Measurements from ENCODE around the gene POLD3. TPM values are rescaled to one million over a fixed set of nuclear protein-coding genes. Genes with fewer than 3 reads are reported as not detected.

The POLD3 gene
- total RNA-seq, 3 donors from 2014 or later, result 18.3 to 32.4 (median 20.6) TPM

DNA sequence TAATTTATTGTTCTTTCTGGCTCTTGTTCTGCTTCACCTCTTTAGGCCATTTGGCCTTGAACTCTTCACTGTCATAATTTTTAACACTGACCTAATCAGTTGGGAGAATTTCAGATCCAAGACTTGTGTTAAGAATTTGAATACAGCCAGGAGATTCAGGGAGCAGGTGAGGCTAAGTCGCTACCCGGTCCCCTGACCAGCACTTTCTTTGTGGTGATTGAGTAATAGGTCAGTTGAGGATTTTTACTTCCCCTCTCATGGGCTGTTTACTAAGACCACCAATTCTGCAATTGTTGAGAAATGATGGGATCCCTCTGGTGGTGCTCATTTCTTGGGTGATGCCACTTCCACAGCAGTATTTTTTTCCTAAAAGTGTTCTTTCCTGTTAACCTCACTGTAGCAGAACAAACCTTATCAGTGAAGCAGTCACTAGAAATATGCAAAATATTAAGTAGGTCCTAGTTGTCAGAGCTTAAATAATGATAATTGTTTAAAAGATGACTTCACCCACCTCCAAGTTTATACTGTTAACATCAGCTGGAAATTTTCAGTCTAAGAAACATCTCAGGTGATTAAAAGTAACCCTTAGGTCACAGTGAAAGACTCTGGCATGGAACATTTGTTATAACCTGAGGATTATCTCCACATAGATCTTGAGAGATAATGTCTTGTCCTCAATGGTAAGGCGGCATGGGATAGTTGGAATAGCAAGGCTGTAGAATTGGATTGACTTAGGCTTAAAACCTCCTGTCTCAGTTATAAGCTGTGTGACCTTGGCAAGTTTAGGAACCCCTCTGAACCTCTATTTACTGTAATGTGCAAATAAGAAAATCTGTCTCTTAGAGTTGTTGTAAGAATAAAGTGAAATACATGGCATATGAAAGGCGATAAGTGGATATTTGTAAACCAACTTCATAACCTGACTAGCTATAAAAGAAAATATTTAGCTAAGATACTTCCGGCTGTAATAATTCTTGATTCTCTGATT, 41.3 kb downstream of the POLD3 start:
- Histone ChIP-seq H3K4me3 (no peak overlapping the region), H3K36me3 (ENCODE audit: low read depth) (no peaks in the 10 kb centered on the region)
- TF ChIP-seq, protein P1, sequence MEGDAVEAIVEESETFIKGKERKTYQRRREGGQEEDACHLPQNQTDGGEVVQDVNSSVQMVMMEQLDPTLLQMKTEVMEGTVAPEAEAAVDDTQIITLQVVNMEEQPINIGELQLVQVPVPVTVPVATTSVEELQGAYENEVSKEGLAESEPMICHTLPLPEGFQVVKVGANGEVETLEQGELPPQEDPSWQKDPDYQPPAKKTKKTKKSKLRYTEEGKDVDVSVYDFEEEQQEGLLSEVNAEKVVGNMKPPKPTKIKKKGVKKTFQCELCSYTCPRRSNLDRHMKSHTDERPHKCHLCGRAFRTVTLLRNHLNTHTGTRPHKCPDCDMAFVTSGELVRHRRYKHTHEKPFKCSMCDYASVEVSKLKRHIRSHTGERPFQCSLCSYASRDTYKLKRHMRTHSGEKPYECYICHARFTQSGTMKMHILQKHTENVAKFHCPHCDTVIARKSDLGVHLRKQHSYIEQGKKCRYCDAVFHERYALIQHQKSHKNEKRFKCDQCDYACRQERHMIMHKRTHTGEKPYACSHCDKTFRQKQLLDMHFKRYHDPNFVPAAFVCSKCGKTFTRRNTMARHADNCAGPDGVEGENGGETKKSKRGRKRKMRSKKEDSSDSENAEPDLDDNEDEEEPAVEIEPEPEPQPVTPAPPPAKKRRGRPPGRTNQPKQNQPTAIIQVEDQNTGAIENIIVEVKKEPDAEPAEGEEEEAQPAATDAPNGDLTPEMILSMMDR (IDR thresholded peaks at IDR 0.05), result no peak

DNA sequence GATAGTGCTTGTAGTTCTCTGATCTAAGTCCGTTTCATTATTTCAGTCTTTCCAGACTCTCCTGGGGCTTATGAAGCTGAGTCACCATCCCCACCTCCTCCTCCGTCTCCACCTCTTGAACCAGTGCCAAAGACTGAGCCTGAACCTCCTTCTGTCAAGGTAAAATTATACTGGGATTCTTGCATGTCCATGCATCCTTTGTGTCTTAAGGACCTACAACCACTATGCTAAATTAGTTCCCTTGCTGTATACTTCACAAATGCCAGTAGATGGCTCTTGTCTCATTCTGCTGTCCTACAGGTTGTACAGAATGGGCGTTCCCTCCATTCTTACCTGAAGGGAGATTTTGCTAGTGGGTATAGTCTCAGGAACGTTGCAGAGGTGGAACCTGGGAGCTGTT, 42.2 kb downstream of the POLD3 start:
- intact Hi-C loops (cut with DNase I, micrococcal nuclease), result no loop called here
- ATAC-seq (peak; percentile 76), DNase-seq (no peak)
- TF ChIP-seq, protein P1 (IDR thresholded peaks at IDR 0.05), result no peak
- H3K4me3 ChIP-seq, result no peak overlapping the region
- no peaks in the 10 kb centered on the region for H3K36me3 ChIP-seq (ENCODE audit: low read depth)
- no peaks in the 10 kb centered on the region for H3K9me3 ChIP-seq
- H3K4me1 ChIP-seq (ENCODE audit: low read depth), result no peaks in the 10 kb centered on the region

More for the DNA sequence above, 41.3 kb downstream of the POLD3 start:
- no peak for DNase-seq
- Histone ChIP-seq H3K4me1 (ENCODE audit: low read depth) (no peaks in the 10 kb centered on the region), H3K9me3 (no peaks in the 10 kb centered on the region)
- intact Hi-C loops (cut with DNase I, micrococcal nuclease), result no loop called here
- ATAC-seq, result no peak

DNA sequence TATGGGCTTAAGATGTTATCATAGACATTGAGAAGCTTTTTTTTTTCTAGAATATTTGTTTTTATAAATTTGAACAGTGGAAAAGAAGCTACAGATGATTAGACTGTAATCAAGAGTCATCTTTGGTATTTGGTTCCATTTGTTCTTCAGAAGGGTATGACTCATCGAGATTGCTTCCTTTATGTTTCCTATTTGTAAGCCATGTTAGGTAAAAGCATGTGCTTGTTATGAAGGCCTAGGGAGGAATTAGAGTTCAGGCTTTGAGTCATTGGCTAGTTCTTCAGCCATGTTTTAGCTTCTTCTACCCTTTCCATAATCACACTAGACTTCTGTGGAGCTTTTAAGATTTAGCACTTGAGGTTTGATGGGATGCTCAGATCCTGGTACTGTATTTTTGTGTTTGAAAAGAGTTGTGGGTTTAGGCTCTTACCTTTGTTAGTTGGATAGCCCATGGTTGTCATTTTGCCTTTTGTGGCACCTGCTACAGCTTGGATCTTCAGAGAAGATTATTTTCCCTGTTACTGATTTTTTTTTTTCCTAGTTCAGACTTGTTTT, 44.3 kb downstream of the POLD3 start:
- Histone ChIP-seq H3K4me3 (no peak overlapping the region), H3K4me1 (ENCODE audit: low read depth) (no peaks in the 10 kb centered on the region), H3K36me3 (ENCODE audit: low read depth) (no peaks in the 10 kb centered on the region), H3K9me3 (no peaks in the 10 kb centered on the region)
- TF ChIP-seq, protein P1 (IDR thresholded peaks at IDR 0.05), result no peak
- ATAC-seq (peak; percentile 43), DNase-seq (no peak)
- intact Hi-C loops (cut with DNase I, micrococcal nuclease), result no loop called here

DNA sequence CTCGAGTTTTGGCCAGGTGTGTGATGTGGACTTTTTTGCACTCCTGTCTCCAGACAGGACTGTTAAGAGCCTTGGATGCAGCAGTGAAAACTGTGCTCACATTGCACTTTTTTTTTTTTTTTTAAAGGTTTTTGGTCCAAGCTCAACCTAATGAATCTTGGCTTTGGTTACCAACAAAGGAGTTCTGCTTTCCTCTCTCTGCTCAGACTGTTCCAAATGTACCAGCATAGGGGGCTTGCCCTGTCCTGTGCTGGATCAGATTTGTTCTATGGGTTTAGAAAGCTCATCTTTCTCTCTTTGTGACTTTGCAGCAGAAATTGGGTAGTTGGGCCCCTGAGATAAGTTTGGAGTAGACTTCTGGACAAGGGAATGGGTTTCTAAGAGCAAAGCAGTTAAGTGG, 45.3 kb downstream of the POLD3 start:
- no peak overlapping the region for H3K4me3 ChIP-seq
- no peak for DNase-seq
- H3K9me3 ChIP-seq, result no peaks in the 10 kb centered on the region
- no peaks in the 10 kb centered on the region for H3K36me3 ChIP-seq (ENCODE audit: low read depth)
- ATAC-seq, result no peak
- no peaks in the 10 kb centered on the region for H3K4me1 ChIP-seq (ENCODE audit: low read depth)
- intact Hi-C loops (cut with DNase I, micrococcal nuclease), result no loop called here
- TF ChIP-seq, protein P1 (IDR thresholded peaks at IDR 0.05), result no peak

DNA sequence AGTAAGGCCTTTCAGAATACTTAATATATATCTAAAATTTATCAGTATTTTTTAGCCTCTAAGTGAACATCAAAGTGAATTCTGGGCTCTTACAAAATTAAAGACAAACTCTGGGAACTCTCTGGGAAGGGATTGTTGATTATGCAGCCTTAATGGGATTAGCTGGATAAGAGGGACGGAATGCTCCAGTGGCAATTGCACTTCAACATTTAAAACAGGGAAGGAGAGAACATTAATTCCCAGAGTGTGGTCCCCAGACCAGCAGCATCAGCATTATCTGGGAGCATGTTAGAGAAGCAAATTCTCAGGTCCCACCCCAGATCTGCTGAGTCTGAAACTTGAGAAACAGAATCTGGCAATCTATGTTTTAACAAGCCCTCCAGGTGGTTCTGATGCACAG, 46.5 kb downstream of the POLD3 start:
- no peaks in the 10 kb centered on the region for H3K36me3 ChIP-seq (ENCODE audit: low read depth)
- no peak overlapping the region for H3K4me3 ChIP-seq
- H3K9me3 ChIP-seq, result no peaks in the 10 kb centered on the region
- intact Hi-C loops (cut with DNase I, micrococcal nuclease), result no loop called here
- H3K4me1 ChIP-seq (ENCODE audit: low read depth), result no peaks in the 10 kb centered on the region
- ATAC-seq (no peak), DNase-seq (no peak)
- TF ChIP-seq, protein P1 (IDR thresholded peaks at IDR 0.05), result no peak
